Smooth muscle cell of trachea (primary cell): ENCODE measurements around the gene BORCS8. TPM values are rescaled to one million over a fixed set of nuclear protein-coding genes. Genes with fewer than 3 reads are reported as not detected.

Experiments
- total RNA-seq: library from RNA; depleted of rRNA; stranded (reverse); fragments of >200 nt; gene quantifications from 2 replicates; pipeline ENCODE4 v1.2.1, GENCODE V29; 2014

Gene BORCS8
- 12.2 and 15.7 TPM in 2 replicates for total RNA-seq

GRCh38 chr19:19192078-19192882 lies at the start of gene BORCS8, which contains the start of gene RFXANK:
BORCS8 (minus strand) TSS chr19:19192152; CDS start chr19:19192117, 35 bp downstream.
RFXANK (plus strand) TSS chr19:19192258; CDS start chr19:19193947, 1,689 bp downstream.

DNA sequence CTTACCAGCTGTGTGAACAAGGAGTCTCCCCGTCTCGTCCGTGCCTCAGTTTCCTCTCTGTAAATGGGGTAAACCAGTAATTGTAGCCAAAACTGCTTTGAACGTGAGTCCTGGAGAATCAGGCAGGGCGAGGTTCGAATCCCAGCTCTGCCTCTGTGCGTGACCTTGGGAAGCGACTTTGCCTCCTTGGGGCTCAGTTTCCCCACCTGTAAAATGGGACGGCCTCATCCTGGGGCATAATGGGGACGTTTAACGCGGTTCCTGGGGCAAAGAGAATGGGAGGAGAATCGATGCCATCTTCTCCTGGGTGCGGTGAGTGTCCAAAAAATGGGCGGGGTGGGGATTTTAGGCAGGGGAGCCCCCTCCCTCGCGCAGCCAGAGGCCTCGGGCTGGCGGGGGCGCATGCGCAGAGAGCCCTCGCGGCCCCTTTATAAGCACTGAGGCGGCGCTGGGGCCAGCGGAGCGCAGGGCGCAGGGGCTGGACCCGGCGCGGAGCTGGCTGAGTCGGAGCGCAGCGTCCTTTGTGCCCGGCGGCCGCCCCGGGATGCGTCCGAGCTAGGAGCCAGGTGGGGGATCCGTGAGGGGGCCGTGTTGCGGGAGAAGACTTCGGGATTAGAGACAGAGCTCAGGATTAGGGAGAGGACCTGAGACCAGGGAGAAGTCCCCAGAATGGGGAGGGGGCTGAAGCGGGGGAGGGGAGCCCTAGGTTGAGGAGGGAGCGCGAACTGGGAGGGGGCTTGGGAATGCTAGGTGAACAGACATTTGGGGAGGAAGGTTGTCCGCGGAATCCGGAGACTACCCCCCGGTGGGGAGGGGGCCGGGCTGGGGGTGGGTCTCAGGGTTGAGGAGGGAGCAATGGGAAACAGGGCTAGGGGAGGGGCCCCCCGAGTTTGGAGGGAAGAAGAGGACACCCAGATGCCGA lies 19.8 kb upstream of the BORCS8 start, which contains the start of gene NCAN:
TSS of gene NCAN (plus strand) at position 460 of the 922 bp plus-strand sequence. CDS start 4,996 bp downstream, outside the sequence.

GRCh38 chr19:19203012-19203856 lies 11.3 kb upstream of the BORCS8 start, which contains the start of gene NR2C2AP:
NR2C2AP (minus strand) TSS chr19:19203414; CDS start chr19:19203060, 354 bp downstream.

DNA sequence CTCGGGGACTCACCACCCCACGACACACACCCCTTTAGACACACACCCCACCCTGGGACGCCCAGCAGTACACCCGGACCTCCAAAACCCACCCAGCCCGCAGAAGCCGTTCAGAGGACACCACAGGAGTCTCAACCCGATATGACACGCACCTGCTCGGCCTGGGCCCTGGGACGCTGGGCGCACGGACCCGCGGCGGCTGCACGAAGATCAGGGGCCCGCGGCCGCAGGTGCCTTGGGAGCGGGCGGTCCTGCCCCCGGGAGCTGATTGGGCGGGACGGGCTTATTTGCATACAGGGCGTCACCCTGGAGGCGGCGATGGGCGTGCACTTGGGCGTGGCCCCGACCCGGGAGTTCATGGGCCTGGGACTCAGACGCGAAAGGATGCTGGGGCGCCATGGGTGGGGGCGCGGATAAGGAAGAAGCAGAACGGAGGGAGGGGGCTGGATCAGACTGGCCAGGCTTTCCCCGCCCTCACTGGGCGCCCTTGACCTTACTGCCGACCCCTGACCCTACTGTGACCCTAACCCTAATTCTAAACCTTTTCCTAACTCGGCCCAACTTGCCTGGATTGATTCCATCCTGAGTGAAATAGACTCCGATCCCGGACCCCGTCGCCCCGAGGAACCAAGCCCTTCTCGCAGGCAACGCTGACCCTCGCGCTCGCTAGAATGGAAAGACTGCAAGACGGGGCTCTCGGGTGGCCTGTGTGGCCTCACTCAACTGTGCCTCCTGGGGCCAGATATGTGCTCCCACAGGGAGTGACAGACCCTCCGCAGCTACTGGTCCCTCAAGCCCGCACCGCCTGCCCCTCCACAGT lies 21.7 kb downstream of the BORCS8 start, which contains the start of gene MEF2B:
TSS of gene MEF2B (minus strand) at position 211 of the 820 bp plus-strand sequence. CDS start 19,528 bp downstream, outside the sequence.

DNA sequence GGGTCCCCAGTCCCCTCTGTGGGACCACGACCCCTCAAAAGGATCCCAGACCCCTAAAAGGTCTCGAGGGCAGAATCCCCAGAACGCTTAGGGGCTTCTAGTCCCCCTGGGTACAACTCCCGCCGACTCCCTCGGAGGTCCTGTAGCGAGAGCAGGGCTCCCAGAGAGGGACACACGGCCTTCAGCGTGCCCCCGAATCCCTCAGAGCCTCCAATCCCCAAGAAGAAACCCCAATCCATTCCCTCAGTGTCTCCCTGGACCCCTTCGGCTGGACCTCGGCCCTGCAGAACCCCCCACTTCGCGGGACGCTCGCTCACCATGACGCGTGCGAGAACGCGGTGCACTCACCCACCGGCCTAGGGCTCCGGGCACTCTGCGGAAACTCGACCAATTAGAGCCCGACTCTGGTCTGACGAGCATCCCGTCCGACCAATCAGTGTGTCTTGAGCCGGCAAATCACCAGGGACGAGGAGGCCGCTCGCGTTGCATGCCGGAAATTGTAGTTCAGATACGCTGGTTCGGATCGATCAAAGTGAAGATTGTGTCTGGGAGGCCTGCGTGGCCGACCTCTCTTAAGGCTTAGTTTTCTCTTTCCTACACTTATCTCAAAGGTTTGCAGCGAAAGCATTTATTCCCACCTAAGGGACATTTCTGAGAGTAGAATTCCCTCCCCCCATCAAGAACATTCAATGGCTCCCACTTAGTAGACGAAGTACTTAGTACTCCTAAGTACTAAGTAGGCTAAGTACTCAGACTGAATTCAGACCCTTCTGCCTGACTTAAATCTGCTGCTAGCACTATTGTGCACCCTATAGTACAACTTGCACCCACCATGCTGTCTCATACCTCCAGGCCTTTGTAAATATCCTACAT lies 53.6 kb downstream of the BORCS8 start, which contains the start of gene TMEM161A:
TSS of gene TMEM161A (minus strand) at position 370 of the 873 bp plus-strand sequence. CDS start at position 320, 50 bp downstream.

Other genes starting within 250 kb of the BORCS8 start
- 33.6 and 37.5 TPM in 2 replicates for gene SUGP2, start 158.6 kb downstream of the BORCS8 start, total RNA-seq
- gene ARMC6, start 158.5 kb downstream of the BORCS8 start, total RNA-seq, result 43.2 TPM in 2 replicates
- 7.9 and 12.4 TPM in 2 replicates for gene SLC25A42, start 128.2 kb downstream of the BORCS8 start, total RNA-seq
- gene TMEM161A, start 53.7 kb downstream of the BORCS8 start, total RNA-seq, result 19.8 and 47.8 TPM in 2 replicates
- gene MEF2B, start 21.9 kb downstream of the BORCS8 start, total RNA-seq, result 0.17 TPM in 1 of 2 replicates, not detected in the other
- 61.2 and 71.3 TPM in 2 replicates for gene RFXANK, start 106 bp upstream of the BORCS8 start, total RNA-seq
- 3.3 and 4.9 TPM in 2 replicates for gene NR2C2AP, start 11.3 kb upstream of the BORCS8 start, total RNA-seq
- under 0.01 TPM in 2 replicates for gene NCAN, start 19.8 kb upstream of the BORCS8 start, total RNA-seq
- 0.29 and 1.7 TPM in 2 replicates for gene TM6SF2, start 81.1 kb upstream of the BORCS8 start, total RNA-seq
- gene SUGP1, start 128.4 kb upstream of the BORCS8 start, total RNA-seq, result 23.9 and 26.5 TPM in 2 replicates
- 35.9 and 42.6 TPM in 2 replicates for gene MAU2, start 128.7 kb upstream of the BORCS8 start, total RNA-seq
- gene GATAD2A, start 213.5 kb upstream of the BORCS8 start, total RNA-seq, result 40.5 and 49.6 TPM in 2 replicates